ENCODE results near the gene DPP6. TPM values are rescaled to one million over a fixed set of nuclear protein-coding genes. Genes with fewer than 3 reads are reported as not detected.
"Not testable (repeated sequence)": the region's sequence is repeated elsewhere in the genome, so short reads cannot be mapped to it uniquely, and the experiment has no call there.

Gene DPP6
- total RNA-seq, 2 experiments from 2014 or later = not detected

DNA sequence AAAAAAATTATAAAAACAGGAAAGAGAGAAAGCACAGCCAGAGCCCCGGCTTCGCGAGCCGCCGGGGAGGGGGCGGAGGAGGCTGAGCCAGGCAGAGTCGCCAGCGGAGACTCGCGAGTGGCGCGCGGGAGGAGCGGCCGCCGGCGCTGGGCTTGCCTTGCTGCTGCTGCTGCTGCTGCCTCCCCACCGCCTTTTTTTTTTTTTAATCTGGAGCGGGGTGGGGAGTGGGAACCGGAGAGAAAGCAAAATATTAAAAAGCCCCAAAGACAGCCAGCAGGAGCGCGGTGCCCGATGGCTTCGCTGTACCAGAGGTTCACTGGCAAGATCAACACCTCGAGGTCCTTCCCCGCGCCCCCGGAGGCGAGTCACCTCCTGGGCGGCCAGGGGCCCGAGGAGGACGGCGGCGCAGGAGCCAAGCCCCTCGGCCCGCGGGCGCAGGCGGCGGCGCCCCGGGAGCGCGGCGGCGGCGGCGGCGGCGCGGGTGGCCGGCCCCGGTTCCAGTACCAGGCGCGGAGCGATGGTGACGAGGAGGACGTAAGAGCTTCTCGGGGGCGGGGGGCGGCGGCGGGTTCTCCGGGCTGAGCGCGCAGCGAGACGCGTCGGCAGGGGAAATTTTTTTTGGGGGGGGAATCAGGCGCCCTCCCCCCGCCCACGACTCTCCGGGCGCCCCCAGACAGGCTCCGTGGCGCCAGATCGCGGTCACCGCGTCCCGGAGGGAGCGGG is 493 bp downstream of the DPP6 start:
- H2AFZ ChIP-seq (ENCODE audit: low read length); H3K9me3 ChIP-seq (ENCODE audit: low read length); POLR2A ChIA-PET; H3K4me1 ChIP-seq (ENCODE audit: insufficient read depth, low read length, poor library complexity, severe bottlenecking); H3K4me3 ChIP-seq (ENCODE audit: low read depth, low read length, poor library complexity, severe bottlenecking); H4K20me1 ChIP-seq (ENCODE audit: insufficient read depth, low read length); intact Hi-C loops (cut with micrococcal nuclease; ENCODE audit: unreplicated experiment); CTCF ChIA-PET (ENCODE audit: unreplicated experiment); H3K36me3 ChIP-seq (ENCODE audit: insufficient read depth, low read length); H3K4me2 ChIP-seq (ENCODE audit: low read length); BruUV-seq (replicated peaks); DNase-seq (ENCODE audit: low spot score); H3K79me2 ChIP-seq (ENCODE audit: insufficient read depth, low read depth, low read length); H3K27ac ChIP-seq (ENCODE audit: low read depth, low read length, poor library complexity, severe bottlenecking); H3K9me2 ChIP-seq (ENCODE audit: insufficient read depth, low read length): not testable (repeated sequence)

GRCh38 chr7:154053466-154054312 is 1.5 kb downstream of the DPP6 start:
- H3K4me3 ChIP-seq (ENCODE audit: low read depth, low read length, poor library complexity, severe bottlenecking); CTCF ChIA-PET (ENCODE audit: unreplicated experiment); H3K27ac ChIP-seq (ENCODE audit: low read depth, low read length, poor library complexity, severe bottlenecking); H3K4me2 ChIP-seq (ENCODE audit: low read length); H4K20me1 ChIP-seq (ENCODE audit: insufficient read depth, low read length); H3K9me3 ChIP-seq (ENCODE audit: low read length); intact Hi-C loops (cut with micrococcal nuclease; ENCODE audit: unreplicated experiment); H3K4me1 ChIP-seq (ENCODE audit: insufficient read depth, low read length, poor library complexity, severe bottlenecking); BruUV-seq (replicated peaks); H3K79me2 ChIP-seq (ENCODE audit: insufficient read depth, low read depth, low read length); DNase-seq (ENCODE audit: low spot score); H3K36me3 ChIP-seq (ENCODE audit: insufficient read depth, low read length); POLR2A ChIA-PET; H2AFZ ChIP-seq (ENCODE audit: low read length); H3K9me2 ChIP-seq (ENCODE audit: insufficient read depth, low read length): not testable (repeated sequence)

GRCh38 chr7:154054664-154055063 is 2.5 kb downstream of the DPP6 start:
- H3K79me2 ChIP-seq (ENCODE audit: insufficient read depth, low read depth, low read length); H3K4me2 ChIP-seq (ENCODE audit: low read length); H4K20me1 ChIP-seq (ENCODE audit: insufficient read depth, low read length); H2AFZ ChIP-seq (ENCODE audit: low read length); H3K27ac ChIP-seq (ENCODE audit: low read depth, low read length, poor library complexity, severe bottlenecking); POLR2A ChIA-PET; intact Hi-C loops (cut with micrococcal nuclease; ENCODE audit: unreplicated experiment); CTCF ChIA-PET (ENCODE audit: unreplicated experiment); H3K36me3 ChIP-seq (ENCODE audit: insufficient read depth, low read length); H3K4me3 ChIP-seq (ENCODE audit: low read depth, low read length, poor library complexity, severe bottlenecking); H3K9me3 ChIP-seq (ENCODE audit: low read length); DNase-seq (ENCODE audit: low spot score); H3K4me1 ChIP-seq (ENCODE audit: insufficient read depth, low read length, poor library complexity, severe bottlenecking); BruUV-seq (replicated peaks); H3K9me2 ChIP-seq (ENCODE audit: insufficient read depth, low read length): not testable (repeated sequence)

GRCh38 chr7:154055491-154056106 is 3.4 kb downstream of the DPP6 start:
- H3K9me2 ChIP-seq (ENCODE audit: insufficient read depth, low read length); POLR2A ChIA-PET; H3K27ac ChIP-seq (ENCODE audit: low read depth, low read length, poor library complexity, severe bottlenecking); H3K36me3 ChIP-seq (ENCODE audit: insufficient read depth, low read length); H3K4me3 ChIP-seq (ENCODE audit: low read depth, low read length, poor library complexity, severe bottlenecking); H3K4me2 ChIP-seq (ENCODE audit: low read length); H2AFZ ChIP-seq (ENCODE audit: low read length); intact Hi-C loops (cut with micrococcal nuclease; ENCODE audit: unreplicated experiment); H3K9me3 ChIP-seq (ENCODE audit: low read length); H3K79me2 ChIP-seq (ENCODE audit: insufficient read depth, low read depth, low read length); DNase-seq (ENCODE audit: low spot score); BruUV-seq (replicated peaks); H3K4me1 ChIP-seq (ENCODE audit: insufficient read depth, low read length, poor library complexity, severe bottlenecking); CTCF ChIA-PET (ENCODE audit: unreplicated experiment); H4K20me1 ChIP-seq (ENCODE audit: insufficient read depth, low read length): not testable (repeated sequence)

DNA sequence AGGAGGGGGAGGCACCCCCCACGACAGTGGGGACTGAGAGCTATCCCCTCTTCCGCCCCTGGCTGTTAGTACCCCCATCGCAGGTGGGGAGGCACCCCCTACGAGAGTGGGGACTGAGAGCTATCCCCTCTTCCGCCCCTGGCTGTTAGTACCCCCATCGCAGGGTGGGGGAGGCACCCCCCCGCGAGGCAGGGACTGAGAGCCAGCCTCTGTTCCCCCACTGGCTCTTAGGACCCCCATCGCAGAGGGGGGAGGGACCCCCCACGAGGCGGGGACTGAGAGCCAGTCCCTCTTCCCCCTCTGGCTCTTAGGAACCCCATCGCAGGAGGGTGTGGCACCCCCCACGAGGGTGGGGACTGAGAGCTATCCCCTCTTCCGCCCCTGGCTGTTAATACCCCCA is 6.6 kb downstream of the DPP6 start:
- H3K9me3 ChIP-seq (ENCODE audit: low read length); BruUV-seq (replicated peaks); H3K36me3 ChIP-seq (ENCODE audit: insufficient read depth, low read length); CTCF ChIA-PET (ENCODE audit: unreplicated experiment); H3K4me1 ChIP-seq (ENCODE audit: insufficient read depth, low read length, poor library complexity, severe bottlenecking); H3K4me3 ChIP-seq (ENCODE audit: low read depth, low read length, poor library complexity, severe bottlenecking); H3K79me2 ChIP-seq (ENCODE audit: insufficient read depth, low read depth, low read length); POLR2A ChIA-PET; H3K9me2 ChIP-seq (ENCODE audit: insufficient read depth, low read length); H3K4me2 ChIP-seq (ENCODE audit: low read length); H4K20me1 ChIP-seq (ENCODE audit: insufficient read depth, low read length); H3K27ac ChIP-seq (ENCODE audit: low read depth, low read length, poor library complexity, severe bottlenecking); intact Hi-C loops (cut with micrococcal nuclease; ENCODE audit: unreplicated experiment); DNase-seq (ENCODE audit: low spot score); H2AFZ ChIP-seq (ENCODE audit: low read length): not testable (repeated sequence)

GRCh38 chr7:154060551-154060950 is 8.4 kb downstream of the DPP6 start:
- H3K4me3 ChIP-seq (ENCODE audit: low read depth, low read length, poor library complexity, severe bottlenecking); CTCF ChIA-PET (ENCODE audit: unreplicated experiment); DNase-seq (ENCODE audit: low spot score); H3K36me3 ChIP-seq (ENCODE audit: insufficient read depth, low read length); H3K9me2 ChIP-seq (ENCODE audit: insufficient read depth, low read length); H3K4me2 ChIP-seq (ENCODE audit: low read length); H3K27ac ChIP-seq (ENCODE audit: low read depth, low read length, poor library complexity, severe bottlenecking); BruUV-seq (replicated peaks); H3K9me3 ChIP-seq (ENCODE audit: low read length); H3K79me2 ChIP-seq (ENCODE audit: insufficient read depth, low read depth, low read length); POLR2A ChIA-PET; H4K20me1 ChIP-seq (ENCODE audit: insufficient read depth, low read length); intact Hi-C loops (cut with micrococcal nuclease; ENCODE audit: unreplicated experiment); H3K4me1 ChIP-seq (ENCODE audit: insufficient read depth, low read length, poor library complexity, severe bottlenecking); H2AFZ ChIP-seq (ENCODE audit: low read length): not testable (repeated sequence)
